Panc1 (cell line): ENCODE results near the gene CENPE. TPM values are rescaled to one million over a fixed set of nuclear protein-coding genes. Genes with fewer than 3 reads are reported as not detected.
A peak's percentile ranks its signal among the peaks of the same experiment; 100 is the strongest.

Experiments used
- ATAC-seq: fragments of 200-7000 bp; cut with Tn5 transposase; 2 replicates; pipeline ENCODE4 v1.9.1; 2020; ENCODE audit warnings: mild to moderate bottlenecking, moderate library complexity
- BruUV-seq: library from RNA; stranded (reverse); fragments of 400-500 nt; replicated peaks from 2 replicates; lab custom pipeline; 2021; lab: Mats Ljungman, UMichigan
- CTCF ChIA-PET: fragments of 300-600 bp; sonication (Branson Sonifier 250); formaldehyde crosslinking; loops from one replicate; lab custom pipeline; 2022; ENCODE audit warnings: antibody characterized with exemption; lab: Charles Lee
- POLR2A ChIA-PET: fragments of 300-600 bp; sonication (Branson Sonifier 250); formaldehyde crosslinking; loops from one replicate; lab custom pipeline; 2022; ENCODE audit warnings: antibody characterized with exemption; lab: Charles Lee
- DNase-seq: peaks from one replicate; pipeline ENCODE4 v3.0.0-alpha.2; 2010; ENCODE audit warnings: low read depth, low spot score
- H3K27ac ChIP-seq: 2 replicates; pipeline ENCODE4 v1.5.1; 2011; ENCODE audit warnings: mild to moderate bottlenecking, low read length, inconsistent platforms
- H3K27me3 ChIP-seq: fragments of 200-500 bp; sonication (Bioruptor generic); 2 replicates; pipeline ENCODE4 v1.6.0; 2014; ENCODE audit warnings: low read length, inconsistent platforms; ENCODE audit not compliant: control insufficient read depth, insufficient read depth
- H3K36me3 ChIP-seq: fragments of 200-500 bp; sonication (Bioruptor generic); 2 replicates; pipeline ENCODE4 v1.5.1; 2014; ENCODE audit warnings: inconsistent platforms, mild to moderate bottlenecking, low read length, moderate library complexity; ENCODE audit not compliant: control insufficient read depth, insufficient read depth
- H3K4me1 ChIP-seq: 2 replicates; pipeline ENCODE4 v1.5.1; 2011; ENCODE audit warnings: inconsistent platforms, mild to moderate bottlenecking, low read length, moderate library complexity; ENCODE audit not compliant: control insufficient read depth, insufficient read depth
- H3K4me3 ChIP-seq, 2 experiments: 2 replicates each; pipeline ENCODE4 v1.5.1; 2011 to 2012; ENCODE audit warnings: low read depth in 2 of 2, low read length in 2 of 2, mild to moderate bottlenecking in 2 of 2, inconsistent platforms in 1 of 2, moderate library complexity in 1 of 2
- H3K9me3 ChIP-seq: fragments of 200-500 bp; sonication (Bioruptor generic); 2 replicates; pipeline ENCODE4 v1.5.1; 2014; ENCODE audit warnings: low read depth, mild to moderate bottlenecking, inconsistent platforms, low read length, moderate library complexity; ENCODE audit not compliant: control insufficient read depth, insufficient read depth
- CTCF ChIP-seq: fragments of 450-650 bp; IDR thresholded peaks from 2 replicates; pipeline ENCODE4 v1.5.1; 2017; ENCODE audit warnings: mild to moderate bottlenecking
- POLR2AphosphoS5 ChIP-seq: IDR thresholded peaks from 2 replicates; pipeline ENCODE4 v1.6.1; 2012; ENCODE audit warnings: mild to moderate bottlenecking, low read depth, low read length, moderate library complexity
- REST ChIP-seq, 2 experiments: IDR thresholded peaks; 2 replicates each; pipeline ENCODE4 v1.6.1; 2011 to 2012; ENCODE audit warnings: low read depth in 2 of 2, control low read depth in 1 of 2, low read length in 1 of 2, mild to moderate bottlenecking in 1 of 2, moderate library complexity in 1 of 2; ENCODE audit not compliant: insufficient read depth in 1 of 2
- SIN3A ChIP-seq: IDR thresholded peaks from 2 replicates; pipeline ENCODE4 v1.6.1; 2012; ENCODE audit warnings: low read depth, mild to moderate bottlenecking, low read length, moderate library complexity, borderline replicate concordance; ENCODE audit not compliant: insufficient read depth
- TCF7L2 ChIP-seq: IDR thresholded peaks from 2 replicates; pipeline ENCODE4 v1.6.1; 2011; ENCODE audit warnings: mild to moderate bottlenecking, low read depth, low read length, inconsistent platforms
- in situ Hi-C: cut with HindIII; loops from 2 replicates; pipeline ENCODE4 v1.10.0; 2016; ENCODE audit warnings: low sequenced_read_pairs, low pct_unique_long_range_greater_than_20kb
- intact Hi-C: fragments of 100-400 bp; cut with micrococcal nuclease; formaldehyde crosslinking; loops from one replicate; pipeline ENCODE4 v1.10.0; 2022; ENCODE audit not compliant: unreplicated experiment
- total RNA-seq: library from RNA; stranded (reverse); gene quantifications from one replicate; pipeline ENCODE4 v1.2.1, GENCODE V29; 2021; ENCODE audit not compliant: unreplicated experiment

Gene CENPE
- total RNA-seq, 1 experiment from 2014 or later = 25.2 TPM

- TF ChIP-seq REST (IDR thresholded peaks at IDR 0.05; ENCODE audit: insufficient read depth in 1 of 2, low read depth in 2 of 2, low read length in 1 of 2) = no peak
- TF ChIP-seq TCF7L2 = no peak
- no peak for TF ChIP-seq SIN3A
- TF ChIP-seq POLR2AphosphoS5 = no peak
- no peak for TF ChIP-seq CTCF
- no peak for ATAC-seq
Measured at GRCh38 chr4:103079621-103080020, 118.5 kb downstream of the CENPE start.

GRCh38 chr4:103076747-103077347, 121.3 kb downstream of the CENPE start, which contains the start of gene SLC9B2:
Gene SLC9B2, minus strand, starts transcription at chr4:103076761. Its CDS starts 9,211 bp downstream, at chr4:103067550.
- intact Hi-C loops (no loop called here), in situ Hi-C loops (no loop called here)
- TF ChIP-seq SIN3A (no peak), TCF7L2 (no peak), POLR2AphosphoS5 (peak; percentile 10; the same call in 1 of the 2 replicates)
- DNase-seq = no peak
- CTCF ChIA-PET = no interaction called here
- Histone ChIP-seq H3K4me1 (peaks cover 15% of the 10 kb centered on the region), H3K4me3 (peak within 1 kb of the TSS; percentile 68 to 74), H3K9me3 (no peaks in the 10 kb centered on the region), H3K36me3 (no peaks in the 10 kb centered on the region), H3K27me3 (no peaks in the 10 kb centered on the region), H3K27ac (peak within 1 kb of the TSS; percentile 84)
- TSS peak; percentile 87 for BruUV-seq
- POLR2A ChIA-PET = interaction anchor here (0.6 kb wide), 1 partner anchor 57 kb away, joined by 6 read pairs; no protein-coding TSS in a partner anchor
- ATAC-seq = no peak; the same call in 1 of the 2 replicates

More at GRCh38 chr4:103079621-103080020, 118.5 kb downstream of the CENPE start:
- H3K36me3 ChIP-seq = no peaks in the 10 kb centered on the region
- H3K4me3 ChIP-seq = no peak overlapping the region
- H3K9me3 ChIP-seq = no peaks in the 10 kb centered on the region
- DNase-seq = no peak
- in situ Hi-C loops (no loop called here), intact Hi-C loops (loop anchor here (10.0 kb wide), 1 partner anchor 265 kb away; no protein-coding TSS in a partner anchor)
- H3K27me3 ChIP-seq = no peaks in the 10 kb centered on the region
- POLR2A ChIA-PET = no interaction called here
- no TSS peak for BruUV-seq
- CTCF ChIA-PET = no interaction called here
- peaks cover 14% of the 10 kb centered on the region for H3K4me1 ChIP-seq
- no peak overlapping the region for H3K27ac ChIP-seq
